Measurements from ENCODE around the gene RASD1.

RASD1 gene

GRCh38 chr17:17496189-17497064 is at the start of gene RASD1:
Gene RASD1, minus strand, starts transcription at chr17:17496395. Its CDS starts 214 bp downstream, at chr17:17496181.
- peak; percentile 22 to 39 for DNase-seq

- no peak for DNase-seq
Measured at GRCh38 chr17:17545984-17546383, 49.8 kb upstream of the RASD1 start.

GRCh38 chr17:17545031-17545820 is 49.0 kb upstream of the RASD1 start:
- no peak for DNase-seq

GRCh38 chr17:17542906-17543635 is 46.9 kb upstream of the RASD1 start:
- no peak for DNase-seq

GRCh38 chr17:17541640-17542001 is 45.4 kb upstream of the RASD1 start:
- peak; percentile 0 to 2 for DNase-seq

- no peak for DNase-seq
Measured at GRCh38 chr17:17540935-17541639, 44.9 kb upstream of the RASD1 start.

- DNase-seq = no peak
Measured at GRCh38 chr17:17540278-17540906, 44.2 kb upstream of the RASD1 start.

GRCh38 chr17:17539591-17539990 is 43.4 kb upstream of the RASD1 start:
- no peak for DNase-seq

- no peak for DNase-seq
Measured at GRCh38 chr17:17538417-17539391, 42.5 kb upstream of the RASD1 start.

- DNase-seq = no peak
Measured at GRCh38 chr17:17537311-17538099, 41.3 kb upstream of the RASD1 start.

- no peak for DNase-seq
Measured at GRCh38 chr17:17536702-17537101, 40.5 kb upstream of the RASD1 start.

GRCh38 chr17:17535957-17536356 is 39.8 kb upstream of the RASD1 start:
- no peak for DNase-seq

- no peak for DNase-seq
Measured at GRCh38 chr17:17533901-17534441, 37.8 kb upstream of the RASD1 start.

- no peak for DNase-seq
Measured at GRCh38 chr17:17532991-17533390, 36.8 kb upstream of the RASD1 start.

- no peak for DNase-seq
Measured at GRCh38 chr17:17531156-17531555, 35.0 kb upstream of the RASD1 start.

- no peak for DNase-seq
Measured at GRCh38 chr17:17528696-17529652, 32.8 kb upstream of the RASD1 start.

GRCh38 chr17:17527956-17528500 is 31.8 kb upstream of the RASD1 start:
- DNase-seq = no peak

- no peak for DNase-seq
Measured at GRCh38 chr17:17527534-17527933, 31.3 kb upstream of the RASD1 start.
